ENCODE results near the gene RABGAP1L. TPM values are rescaled to one million over a fixed set of nuclear protein-coding genes. Genes with fewer than 3 reads are reported as not detected.
A peak's percentile ranks its signal among the peaks of the same experiment; 100 is the strongest.

Gene RABGAP1L
- total and polyA plus RNA-seq, 10 of the 15 experiments (the other 5 are each of a cell fraction or from before 2014, with no cell fraction given): 5.8 to 194 (median 113) TPM

DNA sequence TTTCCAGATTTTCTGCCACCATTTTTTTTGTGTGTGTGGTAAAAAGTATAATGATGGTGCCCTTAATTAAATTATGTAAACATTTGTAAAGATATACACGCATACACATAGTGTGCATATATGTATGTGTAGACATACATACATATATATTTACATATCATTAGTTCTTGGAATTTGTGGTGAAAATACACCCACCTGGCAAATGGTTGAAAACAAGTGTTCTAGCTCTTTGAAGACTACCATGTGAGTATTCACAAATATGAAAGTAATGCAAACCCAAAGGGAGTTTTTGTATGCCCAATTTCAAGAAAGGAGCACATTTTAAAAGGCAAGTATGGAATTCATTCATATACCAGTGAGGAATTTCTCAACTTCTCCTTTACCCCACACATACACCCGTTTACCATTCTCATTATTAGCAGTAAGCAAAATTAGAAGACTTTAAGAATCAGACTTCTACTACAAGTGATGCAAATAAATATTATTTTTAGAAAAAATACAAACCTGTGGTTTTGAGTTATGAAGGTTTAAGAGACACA is 8.0 kb downstream of the RABGAP1L start:
- in situ Hi-C loops (cut with MboI) (no loop called here), intact Hi-C loops (cut with micrococcal nuclease; ENCODE audit: unreplicated experiment) (no loop called here)
- Histone ChIP-seq H3K4me2 (ENCODE audit: control insufficient read depth, insufficient read depth) (peak overlapping the region; percentile 93), H3K4me1 (ENCODE audit: control insufficient read depth, insufficient read depth, low read length) (peaks cover 42% of the 10 kb centered on the region), H3K27ac (ENCODE audit: control insufficient read depth, insufficient read depth) (peak overlapping the region; percentile 80), H3K9me3 (replicated peaks; ENCODE audit: control insufficient read depth, insufficient read depth, low read length) (no peaks in the 10 kb centered on the region), H3K27me3 (replicated peaks in 1 of 2; ENCODE audit: control insufficient read depth in 2 of 2, insufficient read depth in 2 of 2, low read length in 1 of 2) (no peaks in the 10 kb centered on the region), H3K79me2 (ENCODE audit: control insufficient read depth, insufficient read depth, low read length) (peaks cover 94% of the 10 kb centered on the region), H3K36me3 (ENCODE audit: control insufficient read depth in 2 of 2, insufficient read depth in 2 of 2, low read length in 1 of 2) (no peaks in the 10 kb centered on the region), H3K9ac (ENCODE audit: control insufficient read depth, insufficient read depth, low read length) (no peak overlapping the region), H4K20me1 (ENCODE audit: control insufficient read depth, insufficient read depth) (no peaks in the 10 kb centered on the region), H3K4me3 (peak overlapping the region; percentile 66), H2AFZ (ENCODE audit: control insufficient read depth, low read depth, low read length) (no peak overlapping the region)
- no peak for FAIRE-seq
- 0% methylated on average over 2 of the region's 2 CpGs for WGBS (ENCODE audit: insufficient coverage, insufficient replicate concordance, low lambda C conversion rate, missing lambda C conversion rate)
- ChIA-PET CTCF (no interaction called here), SMC1A (ENCODE audit: uncharacterized antibody, unreplicated experiment) (no interaction called here), RAD21 (ENCODE audit: unreplicated experiment) (no interaction called here), POLR2A (interaction anchor here (0.6 kb wide), 1 partner anchor 16 kb away, joined by 4 read pairs; no protein-coding TSS in a partner anchor)
- DNase-seq (ENCODE audit: low read depth, low spot score): no peak
- ATAC-seq: peak; percentile 24
- no TSS peak for BruUV-seq (replicated peaks)
- TF ChIP-seq, protein P1, sequence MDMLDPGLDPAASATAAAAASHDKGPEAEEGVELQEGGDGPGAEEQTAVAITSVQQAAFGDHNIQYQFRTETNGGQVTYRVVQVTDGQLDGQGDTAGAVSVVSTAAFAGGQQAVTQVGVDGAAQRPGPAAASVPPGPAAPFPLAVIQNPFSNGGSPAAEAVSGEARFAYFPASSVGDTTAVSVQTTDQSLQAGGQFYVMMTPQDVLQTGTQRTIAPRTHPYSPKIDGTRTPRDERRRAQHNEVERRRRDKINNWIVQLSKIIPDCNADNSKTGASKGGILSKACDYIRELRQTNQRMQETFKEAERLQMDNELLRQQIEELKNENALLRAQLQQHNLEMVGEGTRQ (IDR thresholded peaks at IDR 0.05; ENCODE audit: borderline replicate concordance, low read depth, low read length): no peak
- TF ChIP-seq ZNF217 (IDR thresholded peaks at IDR 0.05) (no peak), EED (IDR thresholded peaks at IDR 0.05; ENCODE audit: low read depth) (no peak), CBX3 (IDR thresholded peaks at IDR 0.05; ENCODE audit: borderline replicate concordance, low read depth) (no peak), RELA (IDR thresholded peaks at IDR 0.05; ENCODE audit: borderline replicate concordance, partially characterized antibody) (no peak), IRF4 (IDR thresholded peaks at IDR 0.05; ENCODE audit: low read depth, low read length) (no peak), PAX8 (IDR thresholded peaks at IDR 0.05) (no peak), ZZZ3 (IDR thresholded peaks at IDR 0.05; ENCODE audit: control insufficient read depth, insufficient read length, low read depth) (no peak), POU2F2 (IDR thresholded peaks at IDR 0.05; ENCODE audit: borderline replicate concordance, low read depth, low read length) (no peak), POLR2AphosphoS5 (IDR thresholded peaks at IDR 0.05; ENCODE audit: low read length) (no peak), EZH2 (IDR thresholded peaks at IDR 0.05; ENCODE audit: borderline replicate concordance, control insufficient read depth, low read depth, low read length) (no peak), ZSCAN29 (IDR thresholded peaks at IDR 0.05) (no peak), HDGF (IDR thresholded peaks at IDR 0.05) (no peak)
- TF ChIP-seq, protein P2, sequence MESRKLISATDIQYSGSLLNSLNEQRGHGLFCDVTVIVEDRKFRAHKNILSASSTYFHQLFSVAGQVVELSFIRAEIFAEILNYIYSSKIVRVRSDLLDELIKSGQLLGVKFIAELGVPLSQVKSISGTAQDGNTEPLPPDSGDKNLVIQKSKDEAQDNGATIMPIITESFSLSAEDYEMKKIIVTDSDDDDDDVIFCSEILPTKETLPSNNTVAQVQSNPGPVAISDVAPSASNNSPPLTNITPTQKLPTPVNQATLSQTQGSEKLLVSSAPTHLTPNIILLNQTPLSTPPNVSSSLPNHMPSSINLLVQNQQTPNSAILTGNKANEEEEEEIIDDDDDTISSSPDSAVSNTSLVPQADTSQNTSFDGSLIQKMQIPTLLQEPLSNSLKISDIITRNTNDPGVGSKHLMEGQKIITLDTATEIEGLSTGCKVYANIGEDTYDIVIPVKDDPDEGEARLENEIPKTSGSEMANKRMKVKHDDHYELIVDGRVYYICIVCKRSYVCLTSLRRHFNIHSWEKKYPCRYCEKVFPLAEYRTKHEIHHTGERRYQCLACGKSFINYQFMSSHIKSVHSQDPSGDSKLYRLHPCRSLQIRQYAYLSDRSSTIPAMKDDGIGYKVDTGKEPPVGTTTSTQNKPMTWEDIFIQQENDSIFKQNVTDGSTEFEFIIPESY (IDR thresholded peaks at IDR 0.05): no peak
- TF ChIP-seq, protein P3, sequence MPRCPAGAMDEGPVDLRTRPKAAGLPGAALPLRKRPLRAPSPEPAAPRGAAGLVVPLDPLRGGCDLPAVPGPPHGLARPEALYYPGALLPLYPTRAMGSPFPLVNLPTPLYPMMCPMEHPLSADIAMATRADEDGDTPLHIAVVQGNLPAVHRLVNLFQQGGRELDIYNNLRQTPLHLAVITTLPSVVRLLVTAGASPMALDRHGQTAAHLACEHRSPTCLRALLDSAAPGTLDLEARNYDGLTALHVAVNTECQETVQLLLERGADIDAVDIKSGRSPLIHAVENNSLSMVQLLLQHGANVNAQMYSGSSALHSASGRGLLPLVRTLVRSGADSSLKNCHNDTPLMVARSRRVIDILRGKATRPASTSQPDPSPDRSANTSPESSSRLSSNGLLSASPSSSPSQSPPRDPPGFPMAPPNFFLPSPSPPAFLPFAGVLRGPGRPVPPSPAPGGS (IDR thresholded peaks at IDR 0.05; ENCODE audit: borderline replicate concordance, insufficient read depth, low read depth, low read length, poor library complexity, severe bottlenecking): no peak
- TF ChIP-seq, protein P4, sequence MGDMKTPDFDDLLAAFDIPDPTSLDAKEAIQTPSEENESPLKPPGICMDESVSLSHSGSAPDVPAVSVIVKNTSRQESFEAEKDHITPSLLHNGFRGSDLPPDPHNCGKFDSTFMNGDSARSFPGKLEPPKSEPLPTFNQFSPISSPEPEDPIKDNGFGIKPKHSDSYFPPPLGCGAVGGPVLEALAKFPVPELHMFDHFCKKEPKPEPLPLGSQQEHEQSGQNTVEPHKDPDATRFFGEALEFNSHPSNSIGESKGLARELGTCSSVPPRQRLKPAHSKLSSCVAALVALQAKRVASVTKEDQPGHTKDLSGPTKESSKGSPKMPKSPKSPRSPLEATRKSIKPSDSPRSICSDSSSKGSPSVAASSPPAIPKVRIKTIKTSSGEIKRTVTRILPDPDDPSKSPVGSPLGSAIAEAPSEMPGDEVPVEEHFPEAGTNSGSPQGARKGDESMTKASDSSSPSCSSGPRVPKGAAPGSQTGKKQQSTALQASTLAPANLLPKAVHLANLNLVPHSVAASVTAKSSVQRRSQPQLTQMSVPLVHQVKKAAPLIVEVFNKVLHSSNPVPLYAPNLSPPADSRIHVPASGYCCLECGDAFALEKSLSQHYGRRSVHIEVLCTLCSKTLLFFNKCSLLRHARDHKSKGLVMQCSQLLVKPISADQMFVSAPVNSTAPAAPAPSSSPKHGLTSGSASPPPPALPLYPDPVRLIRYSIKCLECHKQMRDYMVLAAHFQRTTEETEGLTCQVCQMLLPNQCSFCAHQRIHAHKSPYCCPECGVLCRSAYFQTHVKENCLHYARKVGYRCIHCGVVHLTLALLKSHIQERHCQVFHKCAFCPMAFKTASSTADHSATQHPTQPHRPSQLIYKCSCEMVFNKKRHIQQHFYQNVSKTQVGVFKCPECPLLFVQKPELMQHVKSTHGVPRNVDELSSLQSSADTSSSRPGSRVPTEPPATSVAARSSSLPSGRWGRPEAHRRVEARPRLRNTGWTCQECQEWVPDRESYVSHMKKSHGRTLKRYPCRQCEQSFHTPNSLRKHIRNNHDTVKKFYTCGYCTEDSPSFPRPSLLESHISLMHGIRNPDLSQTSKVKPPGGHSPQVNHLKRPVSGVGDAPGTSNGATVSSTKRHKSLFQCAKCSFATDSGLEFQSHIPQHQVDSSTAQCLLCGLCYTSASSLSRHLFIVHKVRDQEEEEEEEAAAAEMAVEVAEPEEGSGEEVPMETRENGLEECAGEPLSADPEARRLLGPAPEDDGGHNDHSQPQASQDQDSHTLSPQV (IDR thresholded peaks at IDR 0.05): no peak

Measured in GM12878 (cell line).